ENCODE results near the gene NIPAL1.
"Not testable (repeated sequence)": the region's sequence is repeated elsewhere in the genome, so short reads cannot be mapped to it uniquely, and the experiment has no call there.

DNA sequence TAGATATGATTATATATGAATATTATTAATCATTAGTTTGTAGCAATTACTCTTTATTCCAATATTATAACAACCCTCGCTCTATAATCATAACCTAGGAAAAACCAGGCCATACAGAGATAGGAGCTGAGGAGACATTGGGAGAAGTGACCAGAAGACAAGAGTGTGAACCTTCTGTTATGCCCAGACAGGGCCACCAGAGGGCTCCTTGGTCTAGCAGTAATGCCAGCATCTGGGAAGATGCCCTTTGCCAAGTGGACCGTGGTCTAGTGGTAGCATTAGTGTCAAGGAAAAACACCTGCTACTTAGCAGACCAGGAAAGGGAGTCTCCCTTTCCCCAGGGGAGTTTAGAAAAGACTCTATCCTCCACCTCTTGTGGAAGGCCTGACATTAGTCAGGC, 13.0 kb upstream of the NIPAL1 start:
- TF ChIP-seq, protein P1, sequence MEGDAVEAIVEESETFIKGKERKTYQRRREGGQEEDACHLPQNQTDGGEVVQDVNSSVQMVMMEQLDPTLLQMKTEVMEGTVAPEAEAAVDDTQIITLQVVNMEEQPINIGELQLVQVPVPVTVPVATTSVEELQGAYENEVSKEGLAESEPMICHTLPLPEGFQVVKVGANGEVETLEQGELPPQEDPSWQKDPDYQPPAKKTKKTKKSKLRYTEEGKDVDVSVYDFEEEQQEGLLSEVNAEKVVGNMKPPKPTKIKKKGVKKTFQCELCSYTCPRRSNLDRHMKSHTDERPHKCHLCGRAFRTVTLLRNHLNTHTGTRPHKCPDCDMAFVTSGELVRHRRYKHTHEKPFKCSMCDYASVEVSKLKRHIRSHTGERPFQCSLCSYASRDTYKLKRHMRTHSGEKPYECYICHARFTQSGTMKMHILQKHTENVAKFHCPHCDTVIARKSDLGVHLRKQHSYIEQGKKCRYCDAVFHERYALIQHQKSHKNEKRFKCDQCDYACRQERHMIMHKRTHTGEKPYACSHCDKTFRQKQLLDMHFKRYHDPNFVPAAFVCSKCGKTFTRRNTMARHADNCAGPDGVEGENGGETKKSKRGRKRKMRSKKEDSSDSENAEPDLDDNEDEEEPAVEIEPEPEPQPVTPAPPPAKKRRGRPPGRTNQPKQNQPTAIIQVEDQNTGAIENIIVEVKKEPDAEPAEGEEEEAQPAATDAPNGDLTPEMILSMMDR (IDR thresholded peaks at IDR 0.05; ENCODE audit: low read depth, low read length, poor library complexity, severe bottlenecking), result peak; percentile 45
- not testable (repeated sequence) for TF ChIP-seq EZH2phosphoT487 (IDR thresholded peaks at IDR 0.05; ENCODE audit: borderline replicate concordance, low read length)

All from DOHH2 (cell line).